HUES48 (cell line): ENCODE measurements around the gene FCRLB.
"Not testable (repeated sequence)": the region's sequence is repeated elsewhere in the genome, so short reads cannot be mapped to it uniquely, and the experiment has no call there.

Experiments used
- H3K27ac ChIP-seq: one replicate; pipeline ENCODE4 v1.7.0; 2013; ENCODE audit warnings: low read depth, low read length, inconsistent platforms
- H3K27me3 ChIP-seq: 2 replicates; pipeline ENCODE4 v1.6.1; 2013; ENCODE audit warnings: mild to moderate bottlenecking, low read length; ENCODE audit not compliant: control insufficient read depth, insufficient read depth
- H3K36me3 ChIP-seq: 2 replicates; pipeline ENCODE4 v1.6.1; 2013; ENCODE audit warnings: low read length; ENCODE audit not compliant: control insufficient read depth, insufficient read depth
- H3K4me1 ChIP-seq: 2 replicates; pipeline ENCODE4 v1.6.1; 2013; ENCODE audit warnings: mild to moderate bottlenecking, low read length; ENCODE audit not compliant: control insufficient read depth, insufficient read depth
- H3K4me3 ChIP-seq: 2 replicates; pipeline ENCODE4 v1.5.1; 2013; ENCODE audit warnings: mild to moderate bottlenecking, low read depth, low read length
- H3K9ac ChIP-seq: 2 replicates; pipeline ENCODE4 v1.6.1; 2013; ENCODE audit warnings: mild to moderate bottlenecking, low read depth, low read length, moderate library complexity
- H3K9me3 ChIP-seq: 2 replicates; pipeline ENCODE4 v1.6.1; 2013; ENCODE audit warnings: low read length; ENCODE audit not compliant: control insufficient read depth, insufficient read depth

The FCRLB gene

GRCh38 chr1:161693020-161693712, 28.2 kb upstream of the FCRLB start:
- not testable (repeated sequence) for H3K36me3 ChIP-seq, H3K4me3 ChIP-seq, H3K27ac ChIP-seq, H3K27me3 ChIP-seq, H3K9me3 ChIP-seq, H3K4me1 ChIP-seq, H3K9ac ChIP-seq

DNA sequence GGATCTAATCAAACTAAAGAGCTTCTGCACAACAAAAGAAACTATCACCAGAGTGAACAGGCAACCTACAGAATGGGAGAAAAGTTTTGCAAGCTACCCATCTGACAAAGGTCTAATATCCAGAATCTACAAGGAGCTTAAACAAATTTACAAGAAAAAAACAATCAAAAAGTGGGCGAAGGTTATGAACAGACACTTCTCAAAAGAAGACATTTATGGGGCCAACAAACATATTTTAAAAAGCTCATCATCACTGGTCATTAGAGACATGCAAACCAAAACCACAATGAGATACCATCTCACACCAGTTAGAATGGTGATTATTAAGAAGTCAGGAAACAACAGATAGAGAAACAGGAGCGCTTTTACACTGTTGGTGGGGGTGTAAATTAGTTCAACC, 23.0 kb upstream of the FCRLB start:
- H3K4me3 ChIP-seq, H3K36me3 ChIP-seq, H3K27ac ChIP-seq, H3K27me3 ChIP-seq, H3K9me3 ChIP-seq, H3K9ac ChIP-seq, H3K4me1 ChIP-seq: not testable (repeated sequence)

- H3K27me3 ChIP-seq = no peaks in the 10 kb centered on the region
- H3K9ac ChIP-seq = no peak overlapping the region
- no peaks in the 10 kb centered on the region for H3K9me3 ChIP-seq
- H3K36me3 ChIP-seq = no peaks in the 10 kb centered on the region
- no peaks in the 10 kb centered on the region for H3K4me1 ChIP-seq
- no peak overlapping the region for H3K4me3 ChIP-seq
- no peak overlapping the region for H3K27ac ChIP-seq
Measured at GRCh38 chr1:161702250-161702649, 19.1 kb upstream of the FCRLB start.

DNA sequence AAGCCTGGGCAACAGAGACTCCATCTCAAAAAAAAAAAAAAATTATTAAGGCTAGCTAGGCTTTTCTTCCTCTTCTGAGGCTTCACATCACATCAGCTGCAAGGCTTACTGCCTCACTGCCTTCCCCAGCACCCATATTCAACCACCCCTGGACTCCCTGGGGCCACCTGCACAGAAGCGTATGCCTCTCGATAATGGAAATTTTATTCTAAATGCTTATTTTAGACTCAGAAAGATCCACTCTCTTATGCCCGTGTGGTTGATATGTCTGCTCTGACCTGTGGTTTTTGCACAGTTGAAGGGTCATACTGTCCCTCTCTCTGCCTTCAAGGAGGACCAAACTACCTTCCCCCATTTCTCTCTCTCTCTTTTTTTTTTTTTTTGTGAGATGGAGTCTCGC, 15.8 kb upstream of the FCRLB start:
- no peaks in the 10 kb centered on the region for H3K27me3 ChIP-seq
- no peak overlapping the region for H3K27ac ChIP-seq
- no peak overlapping the region for H3K9ac ChIP-seq

GRCh38 chr1:161706113-161706481, 15.2 kb upstream of the FCRLB start:
- H3K27me3 ChIP-seq = no peaks in the 10 kb centered on the region
- no peaks in the 10 kb centered on the region for H3K36me3 ChIP-seq
- H3K9me3 ChIP-seq = no peaks in the 10 kb centered on the region
- no peaks in the 10 kb centered on the region for H3K4me1 ChIP-seq
- H3K9ac ChIP-seq = no peak overlapping the region
- H3K4me3 ChIP-seq = no peak overlapping the region
- no peak overlapping the region for H3K27ac ChIP-seq

More for the DNA sequence above, 15.8 kb upstream of the FCRLB start:
- no peaks in the 10 kb centered on the region for H3K9me3 ChIP-seq
- H3K4me1 ChIP-seq = no peaks in the 10 kb centered on the region
- H3K4me3 ChIP-seq = no peak overlapping the region
- H3K36me3 ChIP-seq = no peaks in the 10 kb centered on the region

- no peak within 1 kb of the TSS for H3K4me3 ChIP-seq
- H3K9me3 ChIP-seq = no peaks in the 10 kb centered on the region
- H3K4me1 ChIP-seq = no peaks in the 10 kb centered on the region
- no peaks in the 10 kb centered on the region for H3K36me3 ChIP-seq
- no peak within 1 kb of the TSS for H3K27ac ChIP-seq
- no peaks in the 10 kb centered on the region for H3K27me3 ChIP-seq
- no peak within 1 kb of the TSS for H3K9ac ChIP-seq
Measured at GRCh38 chr1:161706482-161707347, 14.6 kb upstream of the FCRLB start, which contains the start of gene FCRLA. Gene FCRLA (plus strand): TSS chr1:161707229. CDS start chr1:161707265, 36 bp downstream.

DNA sequence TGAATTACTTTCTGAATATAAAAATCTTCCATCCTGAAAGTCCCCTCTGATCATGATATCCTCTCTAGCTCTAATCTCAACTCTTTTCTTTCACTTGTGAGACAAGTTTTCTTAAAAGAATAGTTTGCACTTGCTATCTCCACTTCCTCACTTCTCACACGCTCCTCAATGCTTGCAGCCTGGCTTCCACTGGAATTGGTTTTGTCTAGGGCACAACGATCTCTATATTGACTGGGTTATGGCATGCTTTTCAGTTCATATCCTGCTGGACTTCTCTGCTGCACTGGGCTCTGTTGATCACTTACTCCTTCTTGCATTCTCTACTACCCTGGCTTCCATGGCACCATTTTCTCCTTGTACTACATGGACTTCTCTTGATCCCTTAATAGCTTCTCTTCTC, 13.8 kb upstream of the FCRLB start:
- Histone ChIP-seq H3K27me3 (no peaks in the 10 kb centered on the region), H3K9me3 (no peaks in the 10 kb centered on the region), H3K36me3 (no peaks in the 10 kb centered on the region), H3K4me1 (no peaks in the 10 kb centered on the region), H3K27ac (no peak overlapping the region), H3K9ac (no peak overlapping the region), H3K4me3 (no peak overlapping the region)

- Histone ChIP-seq H3K4me1 (no peaks in the 10 kb centered on the region), H3K36me3 (no peaks in the 10 kb centered on the region), H3K27me3 (no peaks in the 10 kb centered on the region), H3K4me3 (no peak overlapping the region), H3K9me3 (no peaks in the 10 kb centered on the region), H3K27ac (no peak overlapping the region), H3K9ac (no peak overlapping the region)
Measured at GRCh38 chr1:161709373-161709772, 12.0 kb upstream of the FCRLB start.

GRCh38 chr1:161710560-161710959, 10.8 kb upstream of the FCRLB start:
- Histone ChIP-seq H3K27ac (no peak overlapping the region), H3K27me3 (no peaks in the 10 kb centered on the region), H3K9me3 (no peaks in the 10 kb centered on the region), H3K9ac (no peak overlapping the region), H3K4me1 (no peaks in the 10 kb centered on the region), H3K4me3 (no peak overlapping the region), H3K36me3 (no peaks in the 10 kb centered on the region)

DNA sequence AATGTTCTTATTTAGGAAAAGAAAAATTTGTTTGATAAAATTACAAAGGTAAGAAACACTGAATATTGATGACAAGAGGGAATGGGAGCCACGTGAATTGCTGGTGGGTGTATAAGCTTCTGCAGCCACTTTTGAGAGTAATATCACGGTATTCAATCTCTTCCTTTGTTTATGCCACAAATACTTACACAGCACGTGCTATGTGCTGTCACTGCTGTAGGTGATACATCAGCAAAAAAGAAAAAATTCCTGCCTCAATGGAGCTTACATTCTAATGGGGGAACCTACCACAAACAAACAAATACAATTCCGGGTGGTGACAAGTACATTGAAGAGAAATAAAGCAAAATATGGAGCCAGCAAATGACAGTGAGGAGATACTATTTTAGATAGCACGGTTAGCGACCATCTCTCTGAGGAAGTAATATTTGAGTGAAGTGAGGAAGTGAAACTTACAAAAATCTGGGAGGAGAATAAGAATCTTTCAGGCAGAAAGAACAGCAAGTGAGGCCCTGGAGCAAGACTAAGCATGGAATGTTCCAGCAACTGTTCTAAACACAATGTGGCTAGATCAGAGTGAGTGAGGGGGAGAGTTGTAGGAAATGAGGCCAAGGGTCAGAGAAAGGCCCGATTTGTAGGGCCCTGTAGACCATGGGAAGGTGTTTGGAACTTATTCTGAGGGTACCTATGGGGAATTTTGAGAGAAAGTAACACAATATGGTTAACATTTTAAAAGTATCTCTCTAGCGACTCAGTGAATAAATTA, 2.6 kb upstream of the FCRLB start:
- Histone ChIP-seq H3K4me1 (no peaks in the 10 kb centered on the region), H3K4me3 (no peak overlapping the region), H3K9ac (no peak overlapping the region), H3K9me3 (no peaks in the 10 kb centered on the region), H3K27me3 (peaks cover 13% of the 10 kb centered on the region), H3K27ac (no peak overlapping the region), H3K36me3 (no peaks in the 10 kb centered on the region)

DNA sequence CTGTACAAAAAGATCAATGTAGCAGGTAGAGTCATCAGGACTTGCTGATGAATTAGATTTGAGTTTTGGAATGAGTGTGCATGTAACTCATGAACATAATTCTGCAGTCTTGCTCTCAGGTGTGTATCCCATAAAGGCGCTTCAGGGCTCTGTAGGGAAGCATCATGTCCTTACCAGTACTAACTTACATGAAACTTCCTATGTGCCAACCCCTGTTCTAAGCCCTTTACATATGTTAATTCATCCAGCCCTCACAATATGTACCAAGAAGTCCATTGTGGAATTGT, 2.1 kb upstream of the FCRLB start:
- no peaks in the 10 kb centered on the region for H3K36me3 ChIP-seq
- H3K4me3 ChIP-seq = no peak overlapping the region
- H3K27me3 ChIP-seq = peaks cover 17% of the 10 kb centered on the region
- no peaks in the 10 kb centered on the region for H3K4me1 ChIP-seq
- no peak overlapping the region for H3K9ac ChIP-seq
- H3K27ac ChIP-seq = no peak overlapping the region
- H3K9me3 ChIP-seq = no peaks in the 10 kb centered on the region
